SIG-M5 treated with dmso at 0.1 percent for 504 hours (cell line): ENCODE results near the gene CNNM3.
"Not testable (repeated sequence)": the region's sequence is repeated elsewhere in the genome, so short reads cannot be mapped to it uniquely, and the experiment has no call there.

Experiments used
- DNase-seq: peaks from one replicate; lab custom pipeline; 2025; ENCODE audit not compliant: unreplicated experiment; lab: John Stamatoyannopoulos, UW

The CNNM3 gene

GRCh38 chr2:96798733-96799622, 17.1 kb upstream of the CNNM3 start:
- no peak for DNase-seq

GRCh38 chr2:96799623-96799935, 16.5 kb upstream of the CNNM3 start:
- DNase-seq: no peak

- no peak for DNase-seq
Measured at GRCh38 chr2:96800061-96801004, 15.7 kb upstream of the CNNM3 start.

- peak; percentile 48 for DNase-seq
Measured at GRCh38 chr2:96801005-96801785, 14.9 kb upstream of the CNNM3 start.

GRCh38 chr2:96801786-96802595, 14.1 kb upstream of the CNNM3 start:
- DNase-seq: no peak

- DNase-seq: no peak
Measured at GRCh38 chr2:96802721-96803120, 13.3 kb upstream of the CNNM3 start.

GRCh38 chr2:96804986-96805385, 11.1 kb upstream of the CNNM3 start:
- DNase-seq: no peak

- not testable (repeated sequence) for DNase-seq
Measured at GRCh38 chr2:96805946-96806345, 10.1 kb upstream of the CNNM3 start.

GRCh38 chr2:96806468-96807126, 9.5 kb upstream of the CNNM3 start:
- DNase-seq: no peak

- DNase-seq: no peak
Measured at GRCh38 chr2:96807127-96807471, 9.0 kb upstream of the CNNM3 start.

GRCh38 chr2:96808176-96808837, 7.8 kb upstream of the CNNM3 start:
- DNase-seq: no peak

- no peak for DNase-seq
Measured at GRCh38 chr2:96809216-96809882, 6.7 kb upstream of the CNNM3 start.

GRCh38 chr2:96809951-96810782, 5.9 kb upstream of the CNNM3 start:
- DNase-seq: no peak

- DNase-seq: no peak
Measured at GRCh38 chr2:96810783-96811192, 5.3 kb upstream of the CNNM3 start.

- DNase-seq: no peak
Measured at GRCh38 chr2:96811917-96812316, 4.2 kb upstream of the CNNM3 start.

- no peak for DNase-seq
Measured at GRCh38 chr2:96813656-96814055, 2.4 kb upstream of the CNNM3 start.

GRCh38 chr2:96815326-96816126, 542 bp upstream of the CNNM3 start:
- peak; percentile 35 for DNase-seq
